Neural cell (in vitro differentiated cells): ENCODE data around the gene ANKRD13B.

Source experiments
- CTCF ChIP-seq: fragments of 450-650 bp; IDR thresholded peaks from 2 replicates; pipeline ENCODE4 v1.5.1; 2014; ENCODE audit warnings: antibody characterized with exemption, mild to moderate bottlenecking, moderate library complexity; ENCODE audit not compliant: poor library complexity, severe bottlenecking
- EP300 ChIP-seq: fragments of 450-650 bp; conservative IDR thresholded peaks from 2 replicates; pipeline ENCODE4 v1.6.1; 2014; ENCODE audit warnings: antibody characterized with exemption, mild to moderate bottlenecking, moderate library complexity; ENCODE audit not compliant: poor library complexity, severe bottlenecking
- EZH2 ChIP-seq: fragments of 200-600, 300-800 bp; shearing (Covaris generic), sonication (generic); IDR thresholded peaks from 2 replicates; pipeline ENCODE4 v1.6.1; 2014; ENCODE audit warnings: antibody characterized with exemption, low read length, borderline replicate concordance, mild to moderate bottlenecking; ENCODE audit not compliant: insufficient read depth, poor library complexity, severe bottlenecking
- POLR2AphosphoS5 ChIP-seq: IDR thresholded peaks from 2 replicates; pipeline ENCODE4 v1.6.1; 2012
- RAD21 ChIP-seq: fragments of 450-650 bp; conservative IDR thresholded peaks from 2 replicates; pipeline ENCODE4 v1.6.1; 2014; ENCODE audit warnings: antibody characterized with exemption, mild to moderate bottlenecking, moderate library complexity
- TAF1 ChIP-seq: IDR thresholded peaks from 2 replicates; pipeline ENCODE4 v1.6.1; 2012; ENCODE audit warnings: low read depth

DNA sequence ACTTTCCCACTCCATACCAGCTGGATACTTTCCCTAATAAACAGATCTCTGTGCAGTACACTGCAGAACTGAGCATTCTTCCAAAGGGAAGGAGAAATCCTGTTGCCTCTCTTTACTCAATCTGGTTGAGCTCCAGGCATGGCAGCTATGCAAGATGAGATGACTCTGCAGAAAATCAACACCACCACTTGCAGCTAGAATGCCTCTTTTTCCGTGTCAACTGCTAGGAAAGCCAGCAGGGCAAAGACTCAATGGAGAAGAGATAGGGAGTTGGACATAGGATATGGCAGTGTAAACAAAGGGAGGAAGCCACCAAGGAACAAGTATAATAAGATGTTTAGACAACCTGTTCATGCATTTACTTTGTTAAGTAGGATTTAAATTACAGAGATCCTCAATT, 70.2 kb downstream of the ANKRD13B start:
- TF ChIP-seq CTCF (no peak), EZH2 (no peak), POLR2AphosphoS5 (no peak), EP300 (no peak), RAD21 (no peak), TAF1 (no peak)
